NB4 (cell line): ENCODE measurements around the gene HLA-DMB.

ENCODE experiments used
- CTCF ChIP-seq: IDR thresholded peaks from one replicate; pipeline ENCODE4 v1.5.1; 2012; ENCODE audit warnings: low read depth, low read length
- MYC ChIP-seq: IDR thresholded peaks from 2 replicates; pipeline ENCODE4 v1.6.1; 2011; ENCODE audit warnings: low read depth, low read length
- POLR2A ChIP-seq: IDR thresholded peaks from 2 replicates; pipeline ENCODE4 v1.6.1; 2011; ENCODE audit warnings: mild to moderate bottlenecking; ENCODE audit not compliant: insufficient read length; ENCODE audit errors: extremely low read depth
- TF ChIP-seq, protein P1 (sequence below): IDR thresholded peaks from 2 replicates; pipeline ENCODE4 v1.6.1; 2011; ENCODE audit warnings: low read depth, low read length

GRCh38 chr6:32963866-32964265, 23.0 kb upstream of the HLA-DMB start:
- TF ChIP-seq CTCF (no peak), POLR2A (no peak), MYC (no peak)
- TF ChIP-seq, protein P1, sequence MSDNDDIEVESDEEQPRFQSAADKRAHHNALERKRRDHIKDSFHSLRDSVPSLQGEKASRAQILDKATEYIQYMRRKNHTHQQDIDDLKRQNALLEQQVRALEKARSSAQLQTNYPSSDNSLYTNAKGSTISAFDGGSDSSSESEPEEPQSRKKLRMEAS: no peak
